ENCODE measurements around the gene SHANK2.

Gene SHANK2

GRCh38 chr11:71269603-71270511 is 17.5 kb upstream of the SHANK2 start:
- DNase-seq, result no peak

- no peak for DNase-seq
These were observed 16.4 kb upstream of the SHANK2 start for GRCh38 chr11:71268706-71269321.

GRCh38 chr11:71267807-71268421 is 15.5 kb upstream of the SHANK2 start:
- no peak for DNase-seq

GRCh38 chr11:71266114-71266833 is 13.9 kb upstream of the SHANK2 start:
- no peak for DNase-seq

- DNase-seq, result no peak
These were observed 13.2 kb upstream of the SHANK2 start for GRCh38 chr11:71265559-71266092.

- no peak for DNase-seq
These were observed 11.0 kb upstream of the SHANK2 start for GRCh38 chr11:71263386-71263785.

GRCh38 chr11:71255800-71256479 is 3.6 kb upstream of the SHANK2 start:
- no peak for DNase-seq

GRCh38 chr11:71255323-71255722 is 2.9 kb upstream of the SHANK2 start:
- no peak for DNase-seq

GRCh38 chr11:71253794-71254193 is 1.4 kb upstream of the SHANK2 start:
- no peak for DNase-seq

GRCh38 chr11:71252770-71253730 is 673 bp upstream of the SHANK2 start:
- DNase-seq, result no peak

- no peak for DNase-seq
These were observed 562 bp downstream of the SHANK2 start for GRCh38 chr11:71251761-71252268.

GRCh38 chr11:71251151-71251721 is 1.1 kb downstream of the SHANK2 start:
- DNase-seq, result peak in 1 of 14 donors; percentile 10

GRCh38 chr11:71250523-71251150 is 1.7 kb downstream of the SHANK2 start:
- DNase-seq, result no peak

- no peak for DNase-seq
These were observed 3.1 kb downstream of the SHANK2 start for GRCh38 chr11:71249301-71249700.

- DNase-seq, result no peak
These were observed 3.7 kb downstream of the SHANK2 start for GRCh38 chr11:71248656-71249055.

- DNase-seq, result no peak
These were observed 4.2 kb downstream of the SHANK2 start for GRCh38 chr11:71248251-71248570.

GRCh38 chr11:71247551-71248250 is 4.7 kb downstream of the SHANK2 start:
- DNase-seq, result peak in 8 of 14 donors; percentile 4 to 55 (median 16)

GRCh38 chr11:71246559-71246958 is 5.8 kb downstream of the SHANK2 start:
- DNase-seq, result no peak

Data from C1 segment of cervical spinal cord (tissue), 14 donors.